ENCODE data around the gene SCFD2.
"Not testable (repeated sequence)": the region's sequence is repeated elsewhere in the genome, so short reads cannot be mapped to it uniquely, and the experiment has no call there.

The SCFD2 gene

GRCh38 chr4:53238352-53238751 lies 127.5 kb downstream of the SCFD2 start:
- not testable (repeated sequence) for DNase-seq (ENCODE audit: low spot score)

- DNase-seq (ENCODE audit: low spot score): not testable (repeated sequence)
Measured at GRCh38 chr4:53237811-53238210, 128.1 kb downstream of the SCFD2 start.

GRCh38 chr4:53236624-53237023 lies 129.2 kb downstream of the SCFD2 start:
- DNase-seq (ENCODE audit: low spot score): not testable (repeated sequence)

GRCh38 chr4:53235547-53235946 lies 130.3 kb downstream of the SCFD2 start:
- no peak for DNase-seq (ENCODE audit: low spot score)

GRCh38 chr4:53234669-53235068 lies 131.2 kb downstream of the SCFD2 start:
- DNase-seq (ENCODE audit: low spot score): no peak

- no peak for DNase-seq (ENCODE audit: low spot score)
Measured at GRCh38 chr4:53234111-53234510, 131.8 kb downstream of the SCFD2 start.

GRCh38 chr4:53233114-53233795 lies 132.6 kb downstream of the SCFD2 start:
- DNase-seq (ENCODE audit: low spot score): no peak

GRCh38 chr4:53232371-53232770 lies 133.5 kb downstream of the SCFD2 start:
- DNase-seq (ENCODE audit: low spot score): no peak

GRCh38 chr4:53228036-53228435 lies 137.8 kb downstream of the SCFD2 start:
- DNase-seq (ENCODE audit: low spot score): no peak

- no peak for DNase-seq (ENCODE audit: low spot score)
Measured at GRCh38 chr4:53227451-53227850, 138.4 kb downstream of the SCFD2 start.

- no peak for DNase-seq (ENCODE audit: low spot score)
Measured at GRCh38 chr4:53221832-53222480, 143.9 kb downstream of the SCFD2 start.

- not testable (repeated sequence) for DNase-seq (ENCODE audit: low spot score)
Measured at GRCh38 chr4:53219148-53219547, 146.7 kb downstream of the SCFD2 start.

GRCh38 chr4:53208753-53209152 lies 157.1 kb downstream of the SCFD2 start:
- DNase-seq (ENCODE audit: low spot score): no peak

- DNase-seq (ENCODE audit: low spot score): no peak
Measured at GRCh38 chr4:53205970-53206369, 159.9 kb downstream of the SCFD2 start.

- no peak for DNase-seq (ENCODE audit: low spot score)
Measured at GRCh38 chr4:53199356-53199755, 166.5 kb downstream of the SCFD2 start.

GRCh38 chr4:53197772-53198142 lies 168.1 kb downstream of the SCFD2 start:
- DNase-seq (ENCODE audit: low spot score): no peak

GRCh38 chr4:53196882-53197771 lies 168.7 kb downstream of the SCFD2 start:
- DNase-seq (ENCODE audit: low spot score): peak; percentile 37

GRCh38 chr4:53195815-53196661 lies 169.8 kb downstream of the SCFD2 start:
- DNase-seq (ENCODE audit: low spot score): no peak

GRCh38 chr4:53194727-53195126 lies 171.1 kb downstream of the SCFD2 start:
- DNase-seq (ENCODE audit: low spot score): no peak

GRCh38 chr4:53193111-53193510 lies 172.8 kb downstream of the SCFD2 start:
- DNase-seq (ENCODE audit: low spot score): no peak

GRCh38 chr4:53192496-53192895 lies 173.4 kb downstream of the SCFD2 start:
- no peak for DNase-seq (ENCODE audit: low spot score)

- no peak for DNase-seq (ENCODE audit: low spot score)
Measured at GRCh38 chr4:53191997-53192396, 173.9 kb downstream of the SCFD2 start.
